ENCODE results near the gene ZNF423. TPM values are rescaled to one million over a fixed set of nuclear protein-coding genes. Genes with fewer than 3 reads are reported as not detected.

Gene ZNF423
- total and polyA plus RNA-seq, 2 experiments from 2014 or later: 0.43 to 0.49 TPM

GRCh38 chr16:49867796-49868668, 12.1 kb upstream of the ZNF423 start:
- H3K27ac ChIP-seq: no peak overlapping the region
- H3K4me3 ChIP-seq: no peak overlapping the region
- 71 to 82% methylated on average over 26 to 38 of the region's 38 CpGs for WGBS, 2 experiments (ENCODE audit: low coverage in 1 of 2, low lambda C conversion rate in 2 of 2, missing lambda C conversion rate in 2 of 2)
- H3F3A ChIP-seq (ENCODE audit: insufficient read depth): no peaks in the 10 kb centered on the region
- no peak for DNase-seq
- no peak overlapping the region for H3K4me2 ChIP-seq (ENCODE audit: unreplicated experiment)
- in situ Hi-C loops (cut with MboI): no loop called here
- no peaks in the 10 kb centered on the region for H3K36me3 ChIP-seq (ENCODE audit: low read depth)
- H2AFZ ChIP-seq: no peak overlapping the region
- no peaks in the 10 kb centered on the region for H4K20me1 ChIP-seq (ENCODE audit: insufficient read depth)
- H3K27me3 ChIP-seq (replicated peaks; ENCODE audit: insufficient read depth): peaks cover 14% of the 10 kb centered on the region; the same call in 1 of the 2 replicates
- no peaks in the 10 kb centered on the region for H3K9me3 ChIP-seq (ENCODE audit: low read depth)
- H3K4me1 ChIP-seq (ENCODE audit: insufficient read depth): no peaks in the 10 kb centered on the region
- no peaks in the 10 kb centered on the region for H3K79me2 ChIP-seq (ENCODE audit: insufficient read depth)
- no peak overlapping the region for H3K9ac ChIP-seq
- TF ChIP-seq EZH2phosphoT487 (IDR thresholded peaks at IDR 0.05; ENCODE audit: insufficient read depth, low read depth): no peak
- TF ChIP-seq EZH2 (IDR thresholded peaks at IDR 0.05; ENCODE audit: insufficient read depth, poor library complexity, severe bottlenecking): no peak
- no peaks in the 10 kb centered on the region for H3K9me2 ChIP-seq (ENCODE audit: insufficient read depth)

DNA sequence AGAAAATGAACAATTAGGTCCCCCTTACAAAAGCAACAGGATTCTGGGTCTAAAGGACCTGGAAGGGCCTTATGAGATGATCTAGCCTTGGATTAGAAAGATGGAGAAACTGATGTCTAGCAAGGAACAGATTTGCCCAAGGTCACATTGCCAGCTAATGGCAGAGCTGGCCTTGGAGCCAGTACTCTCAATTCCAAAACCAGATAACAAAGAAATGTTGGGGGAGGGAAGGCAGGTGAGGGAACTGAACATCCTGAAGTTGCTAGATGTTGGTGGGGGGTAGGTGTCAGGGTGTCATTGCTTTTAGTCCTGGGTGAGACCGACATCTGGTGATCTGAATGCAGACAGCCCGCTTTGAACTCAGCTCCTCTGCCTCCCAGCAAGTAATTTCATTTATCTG, 11.3 kb upstream of the ZNF423 start:
- Histone ChIP-seq H3K27ac (no peak overlapping the region), H3K4me1 (ENCODE audit: insufficient read depth) (no peaks in the 10 kb centered on the region)

GRCh38 chr16:49866595-49867071, 10.7 kb upstream of the ZNF423 start:
- no peaks in the 10 kb centered on the region for H3K36me3 ChIP-seq (ENCODE audit: low read depth)
- H3K9me3 ChIP-seq (ENCODE audit: low read depth): no peaks in the 10 kb centered on the region
- no peaks in the 10 kb centered on the region for H4K20me1 ChIP-seq (ENCODE audit: insufficient read depth)
- no peak overlapping the region for H3K9ac ChIP-seq
- H3K27me3 ChIP-seq (replicated peaks; ENCODE audit: insufficient read depth): peaks cover 20% of the 10 kb centered on the region; the same call in 1 of the 2 replicates
- H3F3A ChIP-seq (ENCODE audit: insufficient read depth): no peaks in the 10 kb centered on the region
- no peak overlapping the region for H3K4me3 ChIP-seq
- H3K79me2 ChIP-seq (ENCODE audit: insufficient read depth): no peaks in the 10 kb centered on the region
- no peak overlapping the region for H3K27ac ChIP-seq
- no peak for DNase-seq
- no peak overlapping the region for H2AFZ ChIP-seq
- H3K4me1 ChIP-seq (ENCODE audit: insufficient read depth): no peaks in the 10 kb centered on the region
- no peak overlapping the region for H3K4me2 ChIP-seq (ENCODE audit: unreplicated experiment)
- no peaks in the 10 kb centered on the region for H3K9me2 ChIP-seq (ENCODE audit: insufficient read depth)
- 20 to 21% methylated on average over 13 to 14 of the region's 14 CpGs for WGBS, 2 experiments (ENCODE audit: low coverage in 1 of 2, low lambda C conversion rate in 2 of 2, missing lambda C conversion rate in 2 of 2)
- TF ChIP-seq EZH2phosphoT487 (IDR thresholded peaks at IDR 0.05; ENCODE audit: insufficient read depth, low read depth) (no peak), EZH2 (IDR thresholded peaks at IDR 0.05; ENCODE audit: insufficient read depth, poor library complexity, severe bottlenecking) (no peak)
- in situ Hi-C loops (cut with MboI): no loop called here

More for the DNA sequence above, 11.3 kb upstream of the ZNF423 start:
- Histone ChIP-seq H3K79me2 (ENCODE audit: insufficient read depth) (no peaks in the 10 kb centered on the region), H3K9me2 (ENCODE audit: insufficient read depth) (no peaks in the 10 kb centered on the region), H3K36me3 (ENCODE audit: low read depth) (no peaks in the 10 kb centered on the region), H3K4me2 (ENCODE audit: unreplicated experiment) (no peak overlapping the region), H3K27me3 (replicated peaks; ENCODE audit: insufficient read depth) (peaks cover 17% of the 10 kb centered on the region; the same call in 1 of the 2 replicates), H3F3A (ENCODE audit: insufficient read depth) (no peaks in the 10 kb centered on the region), H2AFZ (no peak overlapping the region), H3K4me3 (no peak overlapping the region), H4K20me1 (ENCODE audit: insufficient read depth) (no peaks in the 10 kb centered on the region), H3K9me3 (ENCODE audit: low read depth) (no peaks in the 10 kb centered on the region), H3K9ac (no peak overlapping the region)
- in situ Hi-C loops (cut with MboI): no loop called here
- no peak for DNase-seq
- WGBS, 2 experiments (ENCODE audit: low coverage in 1 of 2, low lambda C conversion rate in 2 of 2, missing lambda C conversion rate in 2 of 2): 53 to 75% methylated on average over 2 of the region's 2 CpGs
- TF ChIP-seq EZH2 (IDR thresholded peaks at IDR 0.05; ENCODE audit: insufficient read depth, poor library complexity, severe bottlenecking) (no peak), EZH2phosphoT487 (IDR thresholded peaks at IDR 0.05; ENCODE audit: insufficient read depth, low read depth) (no peak)

DNA sequence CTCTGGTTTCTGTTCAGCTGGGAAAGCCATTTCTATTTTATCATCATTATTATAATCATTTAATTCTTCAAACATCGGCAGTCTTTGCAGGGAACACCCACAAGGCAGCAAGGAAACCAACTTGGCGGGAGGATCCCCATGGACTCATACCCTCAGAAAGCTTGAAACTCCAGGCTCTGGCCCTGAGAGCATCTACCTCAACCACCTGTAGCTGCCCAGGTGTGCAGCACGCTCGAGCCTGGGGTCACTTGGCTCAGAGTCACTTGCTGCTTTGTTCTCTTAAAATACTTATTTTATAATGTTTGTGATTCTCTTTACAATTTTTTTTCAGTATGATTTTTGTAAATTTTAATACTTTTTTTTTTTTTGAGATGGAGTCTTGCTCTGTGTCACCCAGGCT, 6.8 kb upstream of the ZNF423 start:
- peaks cover 30% of the 10 kb centered on the region for H3K27me3 ChIP-seq (replicated peaks; ENCODE audit: insufficient read depth)
- no peak overlapping the region for H3K4me2 ChIP-seq (ENCODE audit: unreplicated experiment)
- in situ Hi-C loops (cut with MboI): no loop called here
- no peak overlapping the region for H2AFZ ChIP-seq
- WGBS, 2 experiments (ENCODE audit: low coverage in 1 of 2, low lambda C conversion rate in 2 of 2, missing lambda C conversion rate in 2 of 2): 32 to 34% methylated on average over 4 of the region's 4 CpGs
- H3K27ac ChIP-seq: no peak overlapping the region
- H3K9me3 ChIP-seq (ENCODE audit: low read depth): no peaks in the 10 kb centered on the region
- H3K36me3 ChIP-seq (ENCODE audit: low read depth): no peaks in the 10 kb centered on the region
- no peaks in the 10 kb centered on the region for H4K20me1 ChIP-seq (ENCODE audit: insufficient read depth)
- no peak overlapping the region for H3K9ac ChIP-seq
- TF ChIP-seq EZH2phosphoT487 (IDR thresholded peaks at IDR 0.05; ENCODE audit: insufficient read depth, low read depth) (no peak), EZH2 (IDR thresholded peaks at IDR 0.05; ENCODE audit: insufficient read depth, poor library complexity, severe bottlenecking) (no peak)
- no peak overlapping the region for H3K4me3 ChIP-seq
- H3K4me1 ChIP-seq (ENCODE audit: insufficient read depth): no peaks in the 10 kb centered on the region
- no peak for DNase-seq
- H3K9me2 ChIP-seq (ENCODE audit: insufficient read depth): no peaks in the 10 kb centered on the region
- H3K79me2 ChIP-seq (ENCODE audit: insufficient read depth): no peaks in the 10 kb centered on the region
- H3F3A ChIP-seq (ENCODE audit: insufficient read depth): no peaks in the 10 kb centered on the region

All from GM23248 (cell line).